NCI-H2196 treated with DMSO at 0.1 percent for 48 hours (cell line): ENCODE results near the gene ZNF845.
"Not testable (repeated sequence)": the region's sequence is repeated elsewhere in the genome, so short reads cannot be mapped to it uniquely, and the experiment has no call there.

ENCODE experiments used
- DNase-seq: peaks from one replicate; lab custom pipeline; 2025; ENCODE audit not compliant: unreplicated experiment; lab: John Stamatoyannopoulos, UW

Gene ZNF845

DNA sequence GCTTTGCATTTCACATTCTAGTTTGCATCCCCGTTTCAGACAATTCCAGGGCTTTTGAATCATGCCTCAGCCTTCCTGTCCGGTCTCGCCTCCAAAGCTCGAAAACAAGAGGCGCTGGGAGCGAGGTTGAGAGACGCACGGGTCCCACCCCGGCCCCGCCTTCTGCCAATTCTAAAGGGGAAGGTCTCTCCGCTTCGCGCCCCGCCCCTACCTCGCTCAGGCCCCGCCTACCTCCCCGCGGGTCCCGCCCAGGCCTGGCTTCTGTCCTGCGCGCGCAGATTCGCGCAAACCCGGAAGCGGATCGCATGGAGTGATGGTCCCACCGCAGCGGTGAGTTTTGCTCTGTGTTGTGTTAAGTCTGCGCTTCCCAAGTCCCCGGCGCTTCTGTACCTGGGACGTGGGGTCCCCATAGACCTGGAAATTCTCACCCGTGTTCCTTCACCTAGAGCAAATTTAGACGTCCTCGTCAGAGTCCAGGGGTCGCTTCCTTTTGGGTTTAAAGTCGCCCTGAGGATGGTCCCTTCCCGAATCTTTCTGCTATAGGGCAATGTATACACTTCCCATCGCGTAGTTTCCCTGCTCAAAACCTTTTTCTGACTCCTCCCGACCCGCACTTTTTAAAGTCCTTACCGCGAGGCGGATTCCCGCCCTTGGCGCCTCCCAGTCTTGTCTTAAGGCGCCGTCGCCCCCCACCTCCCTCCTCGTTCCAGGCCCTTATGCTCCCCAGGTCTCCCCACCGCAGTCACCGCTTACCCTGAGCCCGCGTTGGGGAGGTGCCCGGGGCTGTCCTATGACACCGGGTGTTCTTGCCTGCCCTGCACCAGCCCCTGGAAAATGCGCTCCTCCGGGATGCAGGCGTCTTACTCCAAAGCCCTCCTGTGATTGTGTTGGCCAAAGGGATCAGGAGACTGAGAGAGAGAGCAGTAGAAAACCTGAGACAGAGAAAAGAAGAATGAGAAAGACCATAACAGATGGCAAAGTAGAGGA, at the start of gene ZNF845:
TSS of gene ZNF845 (plus strand) at position 287 of the 987 bp plus-strand sequence. CDS start 7,559 bp downstream, outside the sequence.
- peak; percentile 67 for DNase-seq

DNA sequence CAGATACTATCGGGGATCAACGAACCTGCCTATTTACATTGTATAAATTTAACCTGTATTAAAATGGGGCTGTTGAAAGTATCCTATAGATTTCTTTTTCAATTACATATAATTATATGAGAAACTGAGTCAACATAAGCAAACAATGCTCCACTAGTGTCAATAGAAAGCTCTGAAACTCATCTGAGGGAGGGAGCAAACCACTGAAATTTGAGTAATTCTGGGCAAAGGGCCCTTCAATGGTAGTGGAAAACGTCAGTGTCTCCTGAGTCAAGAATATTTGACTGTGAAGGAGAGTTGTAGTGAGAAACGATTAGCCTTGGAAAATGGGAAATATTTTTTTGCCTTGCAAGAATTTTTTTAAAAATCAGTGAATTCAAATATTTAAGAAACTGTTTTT, 48.5 kb upstream of the ZNF845 start:
- DNase-seq = no peak

DNA sequence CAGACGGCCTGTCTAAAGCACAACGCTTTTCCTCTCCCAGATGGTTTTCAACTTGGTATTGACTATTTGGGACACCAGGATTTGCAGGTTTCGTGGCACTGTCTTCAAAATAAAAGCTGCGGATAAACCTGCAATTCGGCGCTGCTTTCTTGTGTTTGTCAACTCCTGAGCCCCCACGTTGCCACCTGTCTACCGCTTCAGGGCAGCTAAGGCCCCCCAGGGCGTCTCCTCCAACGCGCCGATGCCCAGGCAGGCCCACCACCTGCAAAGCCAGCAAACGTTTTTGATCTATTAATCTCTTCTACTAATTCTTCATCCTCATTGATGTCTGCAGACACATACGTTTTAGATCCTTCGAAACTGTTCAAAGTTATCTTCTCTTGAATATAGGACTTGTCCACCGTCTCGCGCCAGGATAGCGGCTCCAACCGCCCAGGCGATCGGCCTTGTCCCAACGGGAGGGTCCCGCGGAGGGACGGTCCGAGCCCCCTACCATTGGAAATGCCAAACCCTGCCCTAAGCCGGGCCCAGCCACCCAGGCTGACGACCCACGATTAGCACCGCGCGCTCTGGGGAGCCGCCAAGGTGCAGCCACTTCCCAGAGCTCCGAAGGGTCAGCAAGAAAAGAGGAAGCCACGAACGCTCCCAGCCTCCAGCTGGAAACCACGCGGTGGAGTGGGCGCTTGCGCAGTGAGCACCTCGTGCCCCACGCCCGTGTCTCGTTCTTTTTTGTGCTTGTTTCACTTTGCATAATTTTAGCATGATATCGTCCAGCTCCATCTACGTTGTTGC, 42.6 kb upstream of the ZNF845 start:
- DNase-seq = no peak

DNA sequence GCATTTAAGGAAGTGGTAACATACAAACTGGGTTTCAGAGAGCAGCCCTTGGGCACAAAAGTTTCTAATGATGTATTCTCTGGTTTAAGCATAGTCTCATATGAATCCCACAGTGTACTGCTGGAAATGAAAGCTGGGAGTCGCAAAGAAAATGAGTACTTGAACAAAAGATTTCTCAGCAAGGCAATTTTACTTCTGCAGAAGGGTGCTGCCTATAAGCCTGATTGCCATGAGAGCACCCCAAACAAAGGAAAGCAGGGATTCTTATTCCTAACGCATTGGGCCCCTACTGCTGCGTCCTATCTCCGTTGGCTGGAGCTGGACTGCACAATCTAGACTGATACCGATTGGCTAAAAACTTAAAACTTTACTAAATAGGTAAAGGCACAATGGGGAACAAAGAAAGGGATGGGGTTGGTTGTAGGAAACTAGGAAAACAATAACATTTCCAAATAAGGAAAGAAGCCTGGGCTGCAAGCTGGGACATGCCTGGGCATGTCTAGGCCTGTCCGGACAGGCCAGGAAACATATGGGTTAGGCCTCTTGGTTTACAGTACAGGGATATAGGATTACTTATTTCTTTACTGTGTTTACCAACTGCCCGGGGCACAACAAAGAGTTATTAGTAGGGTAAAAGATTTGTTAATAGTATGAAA, 38.6 kb upstream of the ZNF845 start:
- no peak for DNase-seq

DNA sequence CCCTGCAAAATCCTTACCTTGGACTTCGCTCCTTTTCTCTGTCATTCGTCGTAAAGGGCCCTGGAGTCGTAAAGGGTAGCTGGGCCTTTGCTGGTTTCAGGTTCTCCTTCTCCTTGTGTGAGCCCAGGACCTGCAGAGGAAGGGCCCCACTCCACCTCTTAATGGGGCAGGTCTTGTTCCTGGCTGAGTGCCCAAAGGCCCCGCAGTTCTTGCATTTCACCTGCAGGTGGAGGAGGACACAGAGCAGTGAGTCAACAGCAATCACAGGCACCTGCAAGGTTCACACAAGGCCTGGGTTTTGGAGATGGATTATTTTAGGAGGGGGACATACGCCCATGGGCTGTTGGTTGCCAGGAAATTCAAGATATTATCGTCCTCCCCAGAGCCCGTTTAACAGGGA, 32.2 kb upstream of the ZNF845 start:
- not testable (repeated sequence) for DNase-seq

DNA sequence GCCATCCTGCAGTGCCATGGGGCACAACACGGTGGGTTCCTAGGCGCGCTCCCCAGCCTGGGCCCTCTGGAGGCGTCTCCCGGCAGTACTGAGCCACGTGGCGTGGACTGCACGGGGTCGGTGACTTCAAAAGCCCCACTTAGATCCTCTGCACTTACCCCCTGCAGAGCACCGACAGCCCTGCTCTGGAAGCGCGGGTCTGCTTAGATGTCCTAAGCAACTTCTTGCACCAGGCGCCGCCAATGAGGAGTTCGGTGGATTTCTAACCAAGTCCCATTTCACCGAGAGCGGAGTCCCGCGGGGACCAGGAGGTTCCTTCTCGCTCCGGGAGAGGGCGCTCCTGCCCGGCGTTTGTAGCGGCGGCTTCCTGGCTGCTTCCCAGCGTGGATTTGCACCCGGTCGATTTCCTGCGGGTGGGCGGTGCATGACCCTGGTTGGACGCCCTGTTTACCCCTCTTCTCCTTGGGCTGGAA, 25.2 kb upstream of the ZNF845 start:
- DNase-seq = no peak

DNA sequence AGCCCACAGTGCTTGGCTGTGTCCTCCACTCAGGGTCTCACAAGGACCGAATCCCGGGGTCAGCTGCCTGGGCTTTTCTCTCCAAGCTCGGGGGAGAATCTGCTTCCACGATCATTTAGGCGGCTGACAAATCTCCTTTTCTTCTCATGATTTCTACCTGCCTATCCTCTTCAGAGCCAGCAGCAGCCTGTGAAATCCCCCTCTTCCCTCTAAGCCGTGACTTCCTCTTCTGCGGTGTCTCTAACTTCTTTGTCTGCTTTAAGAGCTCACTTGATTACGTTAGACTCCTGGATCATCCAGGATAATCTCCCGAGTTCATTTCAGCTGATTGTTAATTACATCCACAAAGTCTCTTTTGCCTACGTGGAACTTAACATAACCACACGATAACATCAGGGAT, 22.5 kb upstream of the ZNF845 start:
- no peak for DNase-seq

DNA sequence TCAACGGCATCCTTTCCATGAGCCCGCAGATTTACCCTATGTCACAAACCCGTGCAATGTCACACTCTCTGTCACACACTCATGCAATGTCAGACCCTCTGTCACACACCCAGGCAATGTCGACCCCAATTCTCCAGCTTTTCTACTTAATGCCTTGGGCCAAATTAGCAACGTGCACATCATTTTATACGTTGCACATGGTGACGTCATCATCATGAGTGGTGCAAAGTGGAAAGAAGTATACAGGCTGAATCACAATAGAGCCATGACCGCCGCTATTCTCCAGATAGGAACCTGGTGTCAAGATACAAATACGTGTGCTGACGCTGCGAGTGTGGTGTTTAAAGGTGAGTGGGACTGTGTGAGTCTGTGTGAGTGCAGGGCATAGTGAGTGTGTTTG, 21.7 kb upstream of the ZNF845 start:
- no peak for DNase-seq

DNA sequence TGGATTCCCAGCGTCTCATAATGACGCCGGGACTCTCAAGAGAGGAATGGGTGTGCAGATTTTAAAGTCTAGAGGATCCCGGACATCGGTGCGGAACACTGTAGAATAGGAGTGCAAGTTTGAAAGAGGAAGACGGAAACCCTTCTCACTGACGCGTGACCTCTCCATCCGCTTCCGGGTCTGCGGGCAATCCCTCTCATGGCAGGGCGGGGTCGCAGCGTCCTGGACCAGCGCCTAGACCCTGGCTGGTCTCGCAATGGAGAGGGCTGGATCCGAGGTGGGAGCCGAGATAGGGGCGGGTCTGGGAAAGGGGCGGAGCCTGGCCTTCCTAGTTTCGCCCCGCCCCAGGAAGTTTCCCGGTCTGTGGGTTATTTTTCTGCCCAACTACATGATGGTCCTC, 4.6 kb upstream of the ZNF845 start:
- no peak for DNase-seq

DNA sequence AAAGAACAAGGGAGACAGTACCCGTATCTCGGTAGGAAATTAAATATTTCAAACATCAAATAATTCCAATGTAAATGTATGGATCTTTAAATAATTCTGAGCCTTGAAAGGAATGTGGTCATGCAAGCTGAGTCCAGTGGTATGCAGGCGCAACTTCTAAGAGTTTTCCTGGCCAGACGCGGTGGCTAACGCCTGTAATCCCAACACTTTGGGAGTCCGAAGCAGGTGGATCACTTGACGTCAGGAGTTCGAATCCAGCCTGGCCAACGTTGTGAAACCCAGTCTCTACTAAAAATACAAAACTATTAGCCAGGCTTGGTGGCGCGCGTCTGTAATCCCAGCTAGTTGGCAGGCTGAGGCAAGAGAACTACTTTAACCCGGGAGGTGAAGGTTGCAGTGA, 1.1 kb upstream of the ZNF845 start:
- DNase-seq = no peak

DNA sequence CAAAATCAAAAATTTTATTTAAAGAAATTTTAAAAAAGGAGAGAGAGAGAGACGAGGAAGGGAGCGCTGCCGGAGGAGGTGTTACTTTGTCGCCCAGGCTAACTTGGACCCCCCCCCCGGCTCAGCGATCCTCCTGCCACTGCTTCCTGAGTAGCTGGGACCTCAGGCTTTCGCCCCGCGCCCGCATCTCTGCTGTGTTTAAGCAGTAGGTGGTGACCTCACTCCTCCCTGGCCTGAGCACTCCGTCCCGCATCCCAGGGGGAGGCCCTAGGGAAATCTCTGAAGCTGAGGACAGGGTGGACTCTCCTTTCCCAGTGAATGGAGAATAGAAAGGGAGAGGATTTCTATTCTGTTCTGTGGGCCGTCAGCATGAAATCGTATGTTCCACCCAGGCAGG, 485 bp upstream of the ZNF845 start:
- no peak for DNase-seq

DNA sequence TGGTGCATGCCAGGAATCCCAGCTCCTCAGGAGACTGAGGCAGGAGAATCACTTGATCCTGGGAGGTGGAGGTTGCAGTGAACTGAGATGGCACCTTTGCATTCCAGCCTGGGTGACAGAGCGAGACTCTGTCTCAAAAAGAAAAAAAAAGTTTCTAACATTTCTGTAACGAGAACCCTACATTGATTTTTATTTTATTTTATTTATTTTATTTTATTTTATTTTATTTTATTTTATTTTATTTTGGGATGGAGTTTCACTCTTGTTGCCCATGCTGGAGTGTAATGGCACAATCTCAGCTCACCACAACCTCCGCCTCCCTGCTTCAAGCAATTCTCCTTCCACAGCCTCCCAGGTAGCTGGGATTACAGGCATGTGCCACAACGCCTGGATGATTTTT, 10.9 kb downstream of the ZNF845 start:
- DNase-seq = not testable (repeated sequence)

DNA sequence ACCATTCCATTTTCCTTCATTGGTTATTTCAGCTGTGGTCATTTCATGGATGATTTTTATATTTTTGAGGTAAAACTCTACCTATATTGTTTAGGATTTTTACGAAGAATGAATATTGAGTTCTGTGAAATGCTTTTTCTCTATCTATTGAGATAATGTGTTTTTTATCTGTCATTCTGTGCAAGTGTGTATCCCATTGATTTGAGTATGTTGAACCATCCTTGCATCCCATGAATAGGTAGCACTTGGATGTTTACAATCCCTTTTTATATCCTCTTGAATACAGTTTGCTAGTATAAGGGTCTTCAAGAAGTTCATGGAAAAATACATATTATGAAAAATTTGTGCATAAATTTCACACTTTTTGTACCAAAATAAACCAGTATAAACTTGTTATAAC, 22.2 kb downstream of the ZNF845 start:
- no peak for DNase-seq

DNA sequence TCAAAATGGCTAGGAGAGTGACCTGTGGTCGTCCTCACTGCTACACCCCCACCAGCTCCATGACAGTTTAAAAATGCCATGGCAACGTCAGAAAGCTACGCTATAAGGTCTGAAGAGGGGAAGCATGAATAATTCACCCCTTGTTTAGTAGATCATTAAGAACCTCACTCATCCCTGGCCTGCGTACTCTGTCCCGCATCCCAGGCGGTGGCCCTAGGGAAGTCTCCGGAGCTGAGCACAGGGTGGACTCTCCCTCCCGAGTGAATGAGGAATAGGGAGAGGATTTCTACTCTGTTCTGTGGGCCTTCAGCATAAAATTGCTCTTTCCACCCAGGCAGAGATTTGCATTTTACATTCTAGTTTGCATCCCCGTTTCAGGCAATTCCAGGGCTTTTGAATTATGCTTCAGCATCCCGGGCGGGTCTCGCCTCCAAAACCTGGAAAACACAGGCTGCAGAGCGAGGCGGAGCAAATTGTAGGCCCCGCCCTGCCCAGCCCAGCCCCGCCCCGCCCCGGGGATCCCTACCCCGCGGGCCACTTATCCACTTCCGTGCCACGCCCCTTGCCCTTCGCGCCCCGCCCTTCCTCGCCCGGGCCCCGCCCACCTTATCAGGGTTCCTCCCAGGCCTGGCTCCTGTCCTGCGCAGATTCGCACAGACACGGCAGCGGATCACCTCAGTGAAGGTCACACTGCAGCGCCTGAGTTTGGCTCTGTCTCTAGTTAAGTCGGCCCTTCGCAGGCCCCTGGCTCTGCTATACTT, 24.5 kb downstream of the ZNF845 start:
- no peak for DNase-seq

DNA sequence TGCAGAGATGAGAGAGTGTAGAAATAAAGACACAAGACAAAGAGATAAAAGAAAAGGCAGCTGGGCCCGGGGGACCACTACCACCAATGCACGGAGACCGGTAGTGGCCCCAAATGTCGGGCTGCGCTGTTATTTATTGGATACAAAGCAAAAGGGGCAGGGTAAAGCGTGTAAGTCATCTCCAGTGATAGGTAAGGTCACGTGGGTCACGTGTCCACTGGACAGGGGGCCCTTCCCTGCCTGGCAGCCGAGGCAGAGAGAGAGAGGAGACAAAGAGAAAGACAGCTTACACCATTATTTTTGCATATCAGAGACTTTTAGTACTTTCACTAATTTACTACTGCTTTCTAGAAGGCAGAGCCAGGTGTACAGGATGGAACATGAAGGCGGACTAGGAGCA, 26.5 kb downstream of the ZNF845 start:
- DNase-seq = not testable (repeated sequence)

DNA sequence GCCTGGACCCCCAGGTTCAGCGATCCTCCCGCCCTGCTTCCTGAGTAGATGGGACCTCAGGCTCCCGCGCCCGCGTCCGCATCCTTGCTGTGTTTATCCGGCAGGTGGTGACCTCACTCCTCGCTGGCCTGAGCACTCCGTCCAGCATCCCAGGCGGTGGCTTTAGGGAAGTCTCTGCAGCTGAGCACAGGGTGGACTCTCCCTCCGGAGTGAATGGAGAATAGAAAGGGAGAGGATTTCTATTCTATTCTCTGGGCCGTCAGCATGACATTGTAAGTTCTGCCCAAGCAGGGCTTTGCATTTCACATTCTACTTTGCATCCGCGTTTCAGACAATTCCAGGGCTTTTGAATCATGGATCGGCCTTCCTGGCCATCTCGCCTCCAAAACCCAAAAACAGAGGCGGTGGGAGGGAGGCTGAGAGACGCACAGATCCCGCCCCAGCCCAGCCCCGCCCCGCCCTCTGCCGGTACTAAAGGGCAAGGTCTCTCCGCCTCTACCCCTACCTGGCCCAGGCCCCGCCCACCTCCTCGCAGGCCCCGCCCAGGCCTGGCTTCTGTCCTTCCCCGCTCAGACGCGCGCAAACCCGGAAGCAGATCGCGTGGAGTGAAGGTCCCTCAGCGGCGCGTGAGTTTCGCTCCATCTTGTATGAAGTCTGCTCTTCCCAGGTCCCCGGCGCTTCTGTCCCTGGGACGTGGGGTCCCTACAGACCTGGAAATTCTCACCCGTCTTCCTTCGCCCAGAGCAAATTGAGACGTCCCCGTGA, 31.8 kb downstream of the ZNF845 start, which contains the start of gene ZNF525:
TSS of gene ZNF525 (plus strand) at position 572 of the 765 bp plus-strand sequence. CDS start 6,577 bp downstream, outside the sequence.
- peak; percentile 76 for DNase-seq

DNA sequence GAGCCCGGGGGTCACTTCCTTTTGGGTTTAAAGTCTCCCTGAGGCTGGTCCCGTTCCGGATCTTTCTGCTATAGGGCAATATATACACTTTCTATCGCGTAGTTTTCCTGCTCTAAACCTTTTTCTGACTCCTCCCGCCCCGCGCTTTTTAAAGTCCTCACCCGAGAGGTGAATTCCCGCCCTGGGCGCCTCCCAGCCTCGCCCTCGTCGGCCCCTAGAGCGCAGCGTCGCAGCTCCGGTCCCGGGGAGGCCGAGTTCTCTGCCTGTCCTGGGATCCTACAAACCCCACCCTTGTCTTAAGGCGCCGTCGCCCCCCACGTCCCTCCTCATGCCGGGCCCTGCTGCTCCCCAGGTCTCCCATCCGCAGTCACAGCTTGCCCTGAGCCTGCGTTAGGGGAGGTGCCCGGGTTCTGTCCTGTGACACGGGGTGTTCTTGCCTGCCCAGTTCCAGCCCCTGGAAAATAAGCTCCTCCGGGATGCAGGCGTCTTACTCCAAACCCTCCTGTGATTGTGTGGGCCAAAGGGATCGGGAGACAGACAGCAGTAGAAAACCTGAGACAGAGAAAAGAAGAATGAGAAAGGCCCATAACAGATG, 32.4 kb downstream of the ZNF845 start:
- DNase-seq = no peak

DNA sequence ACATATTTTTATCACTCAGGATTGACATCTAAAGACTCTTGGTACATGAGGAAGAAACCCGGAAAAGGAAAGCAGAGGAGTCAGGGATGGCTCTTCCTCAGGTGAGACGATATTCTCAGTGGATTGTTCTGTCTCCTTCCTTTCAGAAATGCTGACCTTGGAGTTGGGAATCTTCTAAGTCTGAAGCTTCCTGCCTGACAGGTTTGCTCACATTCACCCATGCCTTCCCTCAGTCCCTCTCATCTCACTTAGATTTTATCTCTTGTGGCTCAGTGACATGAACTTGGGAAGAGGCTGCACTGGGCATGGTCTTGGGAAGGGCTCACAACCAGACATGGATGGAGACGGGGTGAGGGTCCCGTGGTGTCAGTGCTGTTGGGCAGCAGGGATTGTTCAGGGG, 38.6 kb downstream of the ZNF845 start:
- no peak for DNase-seq

DNA sequence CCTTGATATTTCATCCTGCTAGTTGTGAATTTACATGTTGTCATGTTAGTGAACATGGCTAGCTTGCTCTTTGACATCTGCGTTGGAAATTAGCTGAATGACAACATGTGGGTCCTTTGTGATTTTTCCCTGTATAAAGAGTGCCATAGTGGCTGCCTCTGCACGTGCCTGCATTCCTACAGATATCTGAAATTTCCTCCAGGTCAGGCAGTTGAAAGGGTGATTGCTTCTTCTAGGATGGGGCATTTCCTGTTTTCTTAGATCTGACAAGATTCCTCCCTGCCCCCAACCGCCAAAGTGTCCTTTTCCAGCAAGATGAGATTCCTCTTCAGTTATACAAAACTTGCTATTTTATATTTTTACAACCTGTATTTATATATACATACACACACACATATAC, 40.7 kb downstream of the ZNF845 start:
- no peak for DNase-seq
